MCF 10A (cell line): Measurements from ENCODE around the gene GIT2. TPM values are rescaled to one million over a fixed set of nuclear protein-coding genes. Genes with fewer than 3 reads are reported as not detected.

Source experiments
- BruUV-seq: library from RNA; stranded (reverse); fragments of 400-500 nt; replicated peaks from 2 replicates; lab custom pipeline; 2021; lab: Mats Ljungman, UMichigan
- CTCF ChIA-PET: fragments of 300-600 bp; sonication (Branson Sonifier 250); formaldehyde crosslinking; extraction: SDS; loops from one replicate; lab custom pipeline; 2021; ENCODE audit warnings: antibody characterized with exemption, inconsistent platforms; lab: Yijun Ruan, JAX
- POLR2A ChIA-PET: fragments of 300-600, 350-650 bp; sonication (Branson Sonifier 250); formaldehyde crosslinking; extraction: SDS; loops from one replicate; lab custom pipeline; 2020; ENCODE audit warnings: antibody characterized with exemption, inconsistent platforms; lab: Yijun Ruan, JAX
- DNase-seq: peaks from one replicate; pipeline ENCODE4 v3.0.0-alpha.2; 2018; ENCODE audit not compliant: unreplicated experiment
- H3K27ac Mint-ChIP-seq: one replicate; pipeline ENCODE4 v1.8.0; 2022; ENCODE audit warnings: mild to moderate bottlenecking, low read depth, mixed read lengths; ENCODE audit not compliant: unreplicated experiment
- H3K27me3 Mint-ChIP-seq: one replicate; pipeline ENCODE4 v1.8.0; 2022; ENCODE audit warnings: mixed read lengths; ENCODE audit not compliant: insufficient read depth, unreplicated experiment
- H3K36me3 Mint-ChIP-seq: one replicate; pipeline ENCODE4 v1.8.0; 2022; ENCODE audit warnings: mild to moderate bottlenecking, moderate library complexity, mixed read lengths; ENCODE audit not compliant: insufficient read depth, unreplicated experiment
- H3K4me1 Mint-ChIP-seq: one replicate; pipeline ENCODE4 v1.8.0; 2022; ENCODE audit warnings: mixed read lengths; ENCODE audit not compliant: insufficient read depth, unreplicated experiment
- H3K4me3 Mint-ChIP-seq: one replicate; pipeline ENCODE4 v1.8.0; 2022; ENCODE audit warnings: mild to moderate bottlenecking, moderate library complexity, mixed read lengths; ENCODE audit not compliant: unreplicated experiment
- H3K9me3 Mint-ChIP-seq: one replicate; pipeline ENCODE4 v1.8.0; 2022; ENCODE audit warnings: mixed read lengths; ENCODE audit not compliant: unreplicated experiment
- CTCF ChIP-seq: fragments of 200-600 bp; IDR thresholded peaks from one replicate; pipeline ENCODE4 v1.8.0; 2022; ENCODE audit warnings: antibody characterized with exemption, mild to moderate bottlenecking; ENCODE audit not compliant: unreplicated experiment
- intact Hi-C: fragments of 100-400 bp; cut with micrococcal nuclease; formaldehyde crosslinking; loops from 2 replicates; pipeline ENCODE4 v1.14.1; 2022
- total RNA-seq: library from RNA; stranded (reverse); gene quantifications from 2 replicates; pipeline ENCODE4 v1.2.3, GENCODE V29; 2022

GIT2 gene
- total RNA-seq, 1 experiment from 2014 or later = 30.0 TPM

GRCh38 chr12:109963743-109964429 is 32.3 kb downstream of the GIT2 start:
- BruUV-seq = no TSS peak
- Mint-ChIP-seq H3K9me3 (no peaks in the 10 kb centered on the region), H3K4me1 (no peaks in the 10 kb centered on the region), H3K36me3 (peaks cover 60% of the 10 kb centered on the region), H3K4me3 (no peak overlapping the region), H3K27me3 (no peaks in the 10 kb centered on the region), H3K27ac (peak overlapping the region; percentile 49)
- intact Hi-C loops = no loop called here
- ChIA-PET POLR2A (interaction anchor here (0.7 to 0.9 kb wide), 2 partner anchors 29 to 318 kb away, joined by 3 read pairs; partner anchors contain the start of gene ATP2A2), CTCF (interaction anchor here (0.6 to 0.9 kb wide), 2 partner anchors 9 to 48 kb away, joined by 3 read pairs; no protein-coding TSS in a partner anchor)
- TF ChIP-seq CTCF = no peak
- no peak for DNase-seq

GRCh38 chr12:109963330-109963729 is 32.8 kb downstream of the GIT2 start:
- no peak for DNase-seq
- TF ChIP-seq CTCF = no peak
- CTCF ChIA-PET = interaction anchor here (0.9 kb wide), 1 partner anchor 10 kb away, joined by 3 read pairs; no protein-coding TSS in a partner anchor
- intact Hi-C loops = no loop called here
- H3K36me3 Mint-ChIP-seq = peaks cover 63% of the 10 kb centered on the region
- POLR2A ChIA-PET = interaction anchor here (0.6 to 1.1 kb wide), 4 partner anchors 25 to 318 kb away, joined by 3 to 4 read pairs (median 3); partner anchors contain the start of gene ATP2A2
- no peaks in the 10 kb centered on the region for H3K9me3 Mint-ChIP-seq
- no peaks in the 10 kb centered on the region for H3K4me1 Mint-ChIP-seq
- H3K4me3 Mint-ChIP-seq = no peak overlapping the region
- H3K27ac Mint-ChIP-seq = no peak overlapping the region
- H3K27me3 Mint-ChIP-seq = no peaks in the 10 kb centered on the region
- no TSS peak for BruUV-seq

- DNase-seq = no peak
- no TSS peak for BruUV-seq
- Mint-ChIP-seq H3K4me1 (no peaks in the 10 kb centered on the region), H3K27ac (no peak overlapping the region), H3K9me3 (no peaks in the 10 kb centered on the region), H3K36me3 (peaks cover 59% of the 10 kb centered on the region), H3K27me3 (no peaks in the 10 kb centered on the region), H3K4me3 (no peak overlapping the region)
- intact Hi-C loops = no loop called here
- POLR2A ChIA-PET = interaction anchor here (1.1 kb wide), 1 partner anchor 30 kb away, joined by 4 read pairs; no protein-coding TSS in a partner anchor
- no peak for TF ChIP-seq CTCF
- CTCF ChIA-PET = interaction anchor here (0.6 kb wide), 1 partner anchor 44 kb away, joined by 3 read pairs; no protein-coding TSS in a partner anchor
These were observed 33.8 kb downstream of the GIT2 start for GRCh38 chr12:109962398-109962797.

GRCh38 chr12:109961612-109962011 is 34.6 kb downstream of the GIT2 start:
- Mint-ChIP-seq H3K27me3 (no peaks in the 10 kb centered on the region), H3K9me3 (no peaks in the 10 kb centered on the region), H3K27ac (no peak overlapping the region), H3K4me1 (no peaks in the 10 kb centered on the region), H3K4me3 (no peak overlapping the region), H3K36me3 (peaks cover 59% of the 10 kb centered on the region)
- ChIA-PET CTCF (interaction anchor here (0.6 kb wide), 1 partner anchor 44 kb away, joined by 3 read pairs; no protein-coding TSS in a partner anchor), POLR2A (no interaction called here)
- no peak for DNase-seq
- BruUV-seq = no TSS peak
- TF ChIP-seq CTCF = no peak
- intact Hi-C loops = no loop called here
